GM03348 (cell line): ENCODE measurements around the gene TMEM132C.
"Not testable (repeated sequence)": the region's sequence is repeated elsewhere in the genome, so short reads cannot be mapped to it uniquely, and the experiment has no call there.

Experiments used
- DNase-seq: peaks from one replicate; pipeline ENCODE4 v3.0.0; 2012; ENCODE audit warnings: low spot score

Gene TMEM132C

DNA sequence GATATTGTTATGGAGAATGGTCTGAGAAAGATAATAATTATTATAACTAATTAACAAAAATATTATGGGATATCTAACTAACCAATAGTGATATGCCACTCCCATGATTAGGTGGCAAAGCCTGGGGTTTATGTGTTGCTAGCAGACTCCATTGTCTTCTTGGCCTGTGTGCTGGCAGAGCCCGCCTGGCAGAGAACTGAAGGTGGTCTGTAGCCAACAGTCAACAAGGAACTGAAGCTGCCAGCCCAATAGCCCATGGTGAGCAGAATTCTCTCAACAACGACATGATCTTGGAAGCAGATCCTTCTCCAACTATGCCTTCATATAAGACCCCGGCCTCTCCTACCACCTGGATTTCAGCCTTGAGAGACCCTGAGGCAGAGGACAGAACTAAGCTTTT, 298.0 kb downstream of the TMEM132C start:
- DNase-seq, result no peak

DNA sequence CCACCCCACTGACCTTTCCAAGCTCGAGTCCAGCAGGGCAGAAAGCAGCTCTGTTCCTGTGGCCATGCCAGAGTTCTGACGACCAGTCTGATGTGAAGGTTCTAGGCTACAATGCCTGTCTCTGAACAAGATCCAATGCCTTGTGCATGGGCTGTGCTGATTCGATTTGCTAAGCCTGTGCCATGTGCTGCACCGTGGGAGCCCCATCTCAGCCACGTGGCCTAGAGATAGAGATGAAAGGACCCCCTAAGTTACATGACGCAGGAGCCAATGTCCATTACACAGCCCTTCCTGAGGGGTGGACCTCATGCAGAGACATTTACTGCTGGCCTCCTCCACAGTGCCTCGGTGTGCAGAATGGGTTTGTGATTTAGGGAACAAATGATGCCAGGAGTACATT, 300.8 kb downstream of the TMEM132C start:
- DNase-seq, result no peak

- DNase-seq, result no peak
Measured at GRCh38 chr12:128570191-128571065, 303.5 kb downstream of the TMEM132C start.

DNA sequence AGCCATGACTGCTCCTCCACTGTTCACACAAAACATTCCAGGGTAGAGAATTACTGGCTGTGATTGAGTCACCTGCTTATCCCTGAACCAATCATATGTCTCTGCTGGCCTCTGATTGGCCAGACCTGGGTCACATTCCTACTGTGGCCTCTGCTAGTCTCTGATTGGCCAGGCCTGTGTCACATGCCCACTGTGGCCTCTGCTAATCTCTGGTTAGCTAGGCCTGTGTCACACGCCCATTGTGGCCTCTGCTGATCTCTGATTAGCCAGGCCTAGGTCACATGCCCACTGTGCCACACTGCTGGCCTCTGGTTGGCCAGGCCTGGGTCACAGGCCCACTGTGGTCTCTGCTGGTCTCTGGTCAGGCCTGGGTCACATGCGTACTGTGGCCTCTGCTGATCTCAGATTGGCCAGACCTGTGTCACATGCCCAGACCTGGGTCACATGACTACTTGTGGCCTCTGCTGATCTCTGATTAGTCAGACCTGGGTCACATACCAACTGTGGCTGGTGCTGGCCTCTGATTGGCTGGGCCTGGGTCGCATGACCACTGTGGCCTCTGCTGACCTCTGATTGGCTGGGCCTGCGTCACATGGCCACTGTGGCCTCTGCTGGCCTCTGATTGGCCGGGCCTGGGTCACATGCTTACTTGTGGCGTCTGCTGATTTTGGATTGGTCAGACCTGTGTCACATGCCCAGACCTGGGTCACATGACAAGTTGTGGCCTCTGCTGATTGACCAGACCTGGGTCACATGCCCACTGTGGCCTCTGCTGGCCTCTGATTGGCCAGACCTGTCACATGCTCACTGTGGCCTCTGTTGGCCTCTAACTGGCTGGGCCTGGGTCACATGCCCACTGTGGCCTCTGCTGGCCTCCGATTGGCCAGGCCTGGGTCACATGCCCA, 305.2 kb downstream of the TMEM132C start:
- no peak for DNase-seq

- no peak for DNase-seq
Measured at GRCh38 chr12:128573907-128574306, 306.9 kb downstream of the TMEM132C start.

GRCh38 chr12:128578045-128578444, 311.1 kb downstream of the TMEM132C start:
- DNase-seq, result no peak

- DNase-seq, result no peak
Measured at GRCh38 chr12:128581321-128581761, 314.4 kb downstream of the TMEM132C start.

DNA sequence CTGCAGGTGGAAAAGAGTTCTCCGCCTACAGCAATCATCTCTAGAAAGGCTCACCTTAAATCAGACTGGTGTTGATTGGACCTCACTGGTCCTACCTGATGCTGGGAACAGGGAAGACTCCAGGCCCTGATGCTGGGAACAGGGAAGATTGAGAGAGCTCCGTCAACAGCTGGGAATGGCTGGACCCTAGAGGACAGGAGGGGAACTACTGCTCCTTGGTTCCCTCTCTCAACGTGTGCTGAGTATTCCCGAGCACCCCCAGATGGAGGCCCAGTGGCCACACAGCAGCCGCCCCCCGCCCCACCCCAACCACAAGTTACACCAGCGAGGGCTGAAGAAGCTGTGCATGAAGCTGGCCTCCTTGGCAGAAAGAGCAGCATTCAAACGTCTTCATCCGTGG, 316.5 kb downstream of the TMEM132C start:
- DNase-seq, result no peak

GRCh38 chr12:128586451-128587029, 319.6 kb downstream of the TMEM132C start:
- DNase-seq, result no peak

DNA sequence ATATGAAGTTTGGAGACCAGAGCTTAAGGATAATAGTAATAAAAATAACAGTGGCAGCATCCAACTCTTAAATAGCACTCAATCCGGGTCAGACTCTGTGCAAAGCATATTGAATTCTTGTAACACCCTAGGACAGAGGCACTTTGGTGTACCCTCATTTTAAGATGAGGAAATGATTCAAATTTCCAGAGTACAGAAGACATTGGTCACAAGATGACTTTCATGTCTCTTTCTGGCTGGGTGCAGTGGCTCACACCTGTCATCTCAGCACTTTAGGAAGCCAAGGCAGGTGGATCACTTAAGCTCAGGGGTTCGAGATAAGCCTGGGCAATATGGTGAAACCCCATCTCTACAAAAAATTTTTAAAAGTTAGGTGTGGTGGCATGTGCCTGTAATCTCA, 320.9 kb downstream of the TMEM132C start:
- no peak for DNase-seq

DNA sequence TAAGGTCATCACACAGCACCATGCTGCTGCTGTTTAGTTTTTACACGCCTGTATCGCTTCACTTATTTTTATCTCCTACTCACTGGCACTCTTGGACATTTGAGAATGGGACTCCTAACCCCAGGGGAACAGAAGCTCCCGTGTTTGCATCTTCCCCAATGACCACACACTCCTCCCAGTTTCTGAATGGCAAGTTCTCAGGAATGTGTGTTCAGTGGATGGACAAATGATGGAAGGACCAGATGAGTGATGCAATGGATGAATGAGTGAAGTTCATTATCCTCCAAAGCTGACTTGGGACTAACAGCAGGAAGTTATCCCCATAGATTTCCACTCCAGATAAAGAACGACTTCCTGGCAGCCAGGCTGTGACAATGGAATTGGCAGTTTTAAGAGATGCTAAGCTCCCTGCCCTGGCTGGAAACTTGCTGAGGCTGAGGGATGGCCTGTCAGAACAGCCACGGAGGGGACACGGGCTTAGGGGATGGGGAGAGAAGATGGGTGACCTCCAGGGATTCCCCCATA, 325.3 kb downstream of the TMEM132C start:
- no peak for DNase-seq

DNA sequence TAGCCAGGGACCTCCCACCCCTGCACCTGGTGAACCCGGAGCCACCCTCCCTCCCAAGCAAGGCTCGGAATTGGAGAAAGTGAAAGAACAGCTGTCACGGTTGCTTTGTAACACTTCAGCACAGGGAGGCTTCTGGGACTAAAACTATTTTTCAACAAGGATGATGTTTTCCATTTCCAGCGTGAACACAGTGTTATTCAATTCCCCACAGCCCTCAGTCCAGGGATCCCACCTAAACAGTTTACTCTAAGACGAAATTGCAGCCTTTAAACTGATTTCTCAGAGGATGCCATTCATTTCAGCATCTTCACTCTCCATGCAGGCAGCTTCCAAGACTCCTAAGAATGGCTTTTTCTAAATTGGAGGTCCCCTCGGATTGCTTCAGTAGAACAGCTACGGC, 327.6 kb downstream of the TMEM132C start:
- DNase-seq, result no peak

DNA sequence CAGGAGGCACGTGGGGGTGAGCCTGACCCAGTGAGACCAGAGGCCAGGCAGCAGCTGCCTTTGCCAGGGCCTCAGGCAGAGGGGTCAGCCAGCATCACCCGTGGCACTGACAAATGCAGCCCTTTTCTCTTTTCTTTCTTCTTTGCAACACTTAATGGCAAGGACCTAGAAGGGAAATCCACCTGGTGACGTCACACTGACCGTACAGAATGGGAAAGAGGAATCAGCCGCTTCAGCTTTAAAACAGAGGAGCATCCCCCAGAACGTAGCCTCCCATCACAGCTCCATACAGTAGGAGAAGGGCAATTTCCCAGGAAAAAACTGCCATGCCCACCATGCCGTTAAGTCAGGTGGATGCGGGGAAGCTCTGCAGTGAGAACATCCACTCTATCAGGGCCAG, 328.6 kb downstream of the TMEM132C start:
- no peak for DNase-seq

- no peak for DNase-seq
Measured at GRCh38 chr12:128600886-128601285, 333.9 kb downstream of the TMEM132C start.

DNA sequence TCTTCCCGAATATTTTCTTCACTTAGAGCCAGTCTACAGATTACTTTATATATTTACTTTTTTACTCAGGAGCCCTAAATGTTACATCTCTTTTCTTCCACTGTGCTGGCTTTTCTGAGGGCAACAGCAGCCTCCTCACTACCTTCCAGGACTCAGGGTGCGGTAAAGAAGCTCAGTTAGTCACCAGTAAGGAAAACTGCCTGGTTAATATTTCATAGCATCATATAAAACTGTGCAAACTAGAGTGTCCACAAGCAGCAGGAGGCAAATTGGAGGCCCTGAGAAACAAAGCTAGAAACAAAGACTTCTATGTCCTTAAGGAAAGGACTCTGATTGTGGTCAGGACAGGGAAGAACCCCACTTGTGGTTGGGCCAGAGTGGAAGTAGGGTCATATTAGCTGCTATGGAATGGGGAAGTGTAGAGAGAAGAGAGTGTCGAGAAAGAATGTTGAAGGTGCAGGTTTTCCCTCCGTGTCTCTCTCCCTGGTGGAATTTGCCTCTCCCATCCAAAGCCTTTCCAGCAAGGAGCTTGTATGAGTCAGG, 336.7 kb downstream of the TMEM132C start:
- DNase-seq, result no peak

DNA sequence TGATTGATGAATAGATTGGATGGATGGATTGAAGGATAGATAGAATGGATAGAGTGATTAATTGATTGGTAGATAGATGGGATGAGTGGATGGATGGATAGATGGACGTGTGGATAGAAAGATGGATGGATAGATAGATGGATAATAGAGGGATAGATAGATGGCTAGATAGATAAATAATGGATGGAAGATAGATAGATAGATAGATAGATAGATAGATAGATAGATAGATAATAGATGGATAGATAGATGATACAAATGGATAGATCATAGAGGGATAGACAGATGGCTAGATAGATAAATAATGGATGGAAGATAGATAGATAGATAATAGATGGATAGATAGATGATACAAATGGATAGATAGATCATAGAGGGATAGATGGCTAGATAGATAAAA, 337.2 kb downstream of the TMEM132C start:
- DNase-seq, result not testable (repeated sequence)

DNA sequence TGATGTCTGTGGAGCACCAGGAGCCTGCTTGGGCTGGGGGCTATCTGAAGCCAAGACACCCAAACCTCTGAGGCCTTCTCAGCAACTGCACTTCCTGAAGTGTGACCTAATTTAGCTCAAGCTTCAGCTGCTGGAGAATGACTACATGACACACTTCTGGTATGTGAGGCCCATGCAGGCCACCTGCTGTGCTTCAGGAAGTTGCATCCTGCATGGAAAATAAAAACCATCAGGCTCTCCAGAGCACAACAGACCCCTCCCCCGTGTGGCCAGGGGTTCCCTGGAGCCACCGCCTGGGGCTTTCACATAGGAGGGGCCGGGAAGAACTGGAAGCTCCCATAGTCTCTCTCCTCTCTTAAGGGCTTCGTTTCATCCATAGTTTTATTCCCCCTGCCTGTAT, 339.1 kb downstream of the TMEM132C start:
- DNase-seq, result no peak

- DNase-seq, result no peak
Measured at GRCh38 chr12:128606538-128606937, 339.6 kb downstream of the TMEM132C start.

DNA sequence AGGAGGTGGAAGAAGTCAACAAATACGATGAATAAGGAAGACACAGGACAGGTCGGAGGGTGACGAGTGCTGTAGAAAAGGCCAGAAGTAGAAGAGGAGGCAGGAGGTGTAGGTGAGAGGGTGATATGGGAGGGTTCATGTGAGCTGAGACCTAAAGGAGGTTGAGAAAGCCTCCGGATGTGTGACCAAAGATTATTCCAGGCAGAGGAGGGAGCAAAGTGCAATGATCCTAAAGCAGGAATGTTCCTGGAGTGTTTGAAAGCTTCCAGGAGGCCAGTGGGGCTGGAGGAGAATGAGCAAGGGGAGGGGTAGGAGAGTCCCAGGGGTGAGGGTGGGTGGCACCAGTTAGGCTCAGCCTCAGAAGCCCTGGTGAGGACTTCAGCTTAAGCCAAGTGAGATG, 340.0 kb downstream of the TMEM132C start:
- no peak for DNase-seq

- no peak for DNase-seq
Measured at GRCh38 chr12:128607641-128608040, 340.7 kb downstream of the TMEM132C start.

- no peak for DNase-seq
Measured at GRCh38 chr12:128609861-128610260, 342.9 kb downstream of the TMEM132C start.

DNA sequence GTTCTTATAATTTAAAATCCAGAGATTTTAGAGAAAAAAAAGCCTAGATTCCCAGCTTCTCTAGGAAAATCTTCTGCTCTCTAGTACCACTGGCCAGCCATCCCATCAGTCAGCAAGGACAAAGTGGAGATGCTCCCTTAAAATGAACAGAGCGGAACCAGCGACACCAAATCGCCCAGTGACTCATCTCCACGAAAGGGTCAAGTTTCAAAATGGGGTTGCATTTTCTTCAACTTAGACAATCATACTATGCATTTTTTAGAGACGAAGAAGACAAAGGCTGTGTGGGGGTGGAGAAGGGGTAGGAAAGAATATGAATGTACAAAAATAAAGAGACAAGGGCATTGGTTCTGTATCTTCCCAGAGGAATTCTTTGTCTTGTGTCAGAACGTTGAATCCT, 344.8 kb downstream of the TMEM132C start:
- no peak for DNase-seq
